ENCODE data around the gene SPAG6.

Gene SPAG6

GRCh38 chr10:22341190-22341925, 3.9 kb upstream of the SPAG6 start:
- DNase-seq (ENCODE audit: extremely low read depth, insufficient read length), result no peak
- H3K27me3 ChIP-seq (replicated peaks; ENCODE audit: control insufficient read depth, insufficient read depth, low read length), result peaks cover 2% of the 10 kb centered on the region
- H3K36me3 ChIP-seq (ENCODE audit: control insufficient read depth, insufficient read depth, low read length), result no peaks in the 10 kb centered on the region
- peak overlapping the region; percentile 74 for H3K4me3 ChIP-seq (replicated peaks; ENCODE audit: low read depth, low read length)
- TF ChIP-seq CTCF (IDR thresholded peaks at IDR 0.05; ENCODE audit: insufficient read depth, low read length, poor library complexity, severe bottlenecking), result no peak

- Histone ChIP-seq H3K27me3 (replicated peaks; ENCODE audit: control insufficient read depth, insufficient read depth, low read length) (peaks cover 2% of the 10 kb centered on the region), H3K36me3 (ENCODE audit: control insufficient read depth, insufficient read depth, low read length) (no peaks in the 10 kb centered on the region), H3K4me3 (replicated peaks; ENCODE audit: low read depth, low read length) (no peak overlapping the region)
- TF ChIP-seq CTCF (IDR thresholded peaks at IDR 0.05; ENCODE audit: insufficient read depth, low read length, poor library complexity, severe bottlenecking), result no peak
- no peak for DNase-seq (ENCODE audit: extremely low read depth, insufficient read length)
Observed at GRCh38 chr10:22341926-22342196, 3.4 kb upstream of the SPAG6 start.

GRCh38 chr10:22342421-22342820, 2.9 kb upstream of the SPAG6 start:
- no peak for TF ChIP-seq CTCF (IDR thresholded peaks at IDR 0.05; ENCODE audit: insufficient read depth, low read length, poor library complexity, severe bottlenecking)
- Histone ChIP-seq H3K36me3 (ENCODE audit: control insufficient read depth, insufficient read depth, low read length) (no peaks in the 10 kb centered on the region), H3K27me3 (replicated peaks; ENCODE audit: control insufficient read depth, insufficient read depth, low read length) (no peaks in the 10 kb centered on the region; the same call in none of the 2 replicates), H3K4me3 (replicated peaks; ENCODE audit: low read depth, low read length) (no peak overlapping the region)
- DNase-seq (ENCODE audit: extremely low read depth, insufficient read length), result no peak

GRCh38 chr10:22343731-22344130, 1.6 kb upstream of the SPAG6 start:
- Histone ChIP-seq H3K27me3 (replicated peaks; ENCODE audit: control insufficient read depth, insufficient read depth, low read length) (no peaks in the 10 kb centered on the region; the same call in 1 of the 2 replicates), H3K36me3 (ENCODE audit: control insufficient read depth, insufficient read depth, low read length) (no peaks in the 10 kb centered on the region), H3K4me3 (replicated peaks; ENCODE audit: low read depth, low read length) (no peak overlapping the region)
- no peak for TF ChIP-seq CTCF (IDR thresholded peaks at IDR 0.05; ENCODE audit: insufficient read depth, low read length, poor library complexity, severe bottlenecking)
- DNase-seq (ENCODE audit: extremely low read depth, insufficient read length), result no peak

- no peak overlapping the region for H3K4me3 ChIP-seq (replicated peaks; ENCODE audit: low read depth, low read length)
- DNase-seq (ENCODE audit: extremely low read depth, insufficient read length), result no peak
- TF ChIP-seq CTCF (IDR thresholded peaks at IDR 0.05; ENCODE audit: insufficient read depth, low read length, poor library complexity, severe bottlenecking), result no peak
- no peaks in the 10 kb centered on the region for H3K36me3 ChIP-seq (ENCODE audit: control insufficient read depth, insufficient read depth, low read length)
- H3K27me3 ChIP-seq (replicated peaks; ENCODE audit: control insufficient read depth, insufficient read depth, low read length), result no peaks in the 10 kb centered on the region; the same call in 1 of the 2 replicates
Observed at GRCh38 chr10:22344249-22344648, 1.0 kb upstream of the SPAG6 start.

All from GM06990 (cell line).